Measurements from ENCODE around the gene USP47. TPM values are rescaled to one million over a fixed set of nuclear protein-coding genes. Genes with fewer than 3 reads are reported as not detected.

Gene USP47
- total RNA-seq, 1 donor from 2014 or later = 81.5 TPM

DNA sequence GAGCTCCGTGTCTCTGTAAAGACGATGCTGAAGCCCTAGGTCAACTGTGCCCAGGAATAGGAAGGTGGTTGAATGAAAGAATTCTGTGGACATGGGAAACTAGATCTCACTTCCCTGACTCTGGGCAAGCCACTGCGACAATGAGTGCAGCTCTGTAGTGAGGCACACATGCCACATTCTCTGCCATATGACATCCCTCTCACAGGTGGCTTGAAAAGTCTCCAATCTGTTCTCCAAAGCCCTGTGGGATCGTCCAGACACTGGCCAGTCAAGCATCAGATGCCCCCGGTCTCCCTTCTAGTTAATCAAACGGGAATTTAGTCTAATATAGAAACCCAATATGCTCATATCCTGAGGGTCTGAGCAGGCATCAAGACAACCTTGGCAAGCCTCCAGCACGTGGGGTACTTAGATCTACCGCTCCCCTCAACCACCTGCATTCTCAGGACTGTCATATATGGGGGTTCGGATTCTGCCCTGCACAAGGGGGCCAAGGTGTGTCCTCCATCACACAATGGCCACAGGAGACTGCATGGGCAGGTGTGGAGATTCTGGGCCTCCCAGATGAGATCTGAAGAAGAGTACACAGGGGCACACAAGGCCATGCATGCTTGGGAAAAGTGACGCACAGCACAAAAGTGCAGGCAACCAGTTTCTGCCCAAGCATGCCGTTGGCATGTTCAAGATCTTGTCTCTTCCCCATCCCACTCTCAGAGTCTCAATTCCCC, 154.7 kb downstream of the USP47 start:
- no peak for DNase-seq (ENCODE audit: low spot score, unreplicated experiment)
- Mint-ChIP-seq H3K4me1 (ENCODE audit: low read depth) (peaks cover 27% of the 10 kb centered on the region), H3K36me3 (ENCODE audit: insufficient read depth) (peaks cover 32% of the 10 kb centered on the region), H3K27ac (no peak overlapping the region), H3K9me3 (ENCODE audit: low read depth) (no peaks in the 10 kb centered on the region), H3K27me3 (no peaks in the 10 kb centered on the region), H3K4me3 (ENCODE audit: low read depth) (no peak overlapping the region)
- TF ChIP-seq, protein P1, sequence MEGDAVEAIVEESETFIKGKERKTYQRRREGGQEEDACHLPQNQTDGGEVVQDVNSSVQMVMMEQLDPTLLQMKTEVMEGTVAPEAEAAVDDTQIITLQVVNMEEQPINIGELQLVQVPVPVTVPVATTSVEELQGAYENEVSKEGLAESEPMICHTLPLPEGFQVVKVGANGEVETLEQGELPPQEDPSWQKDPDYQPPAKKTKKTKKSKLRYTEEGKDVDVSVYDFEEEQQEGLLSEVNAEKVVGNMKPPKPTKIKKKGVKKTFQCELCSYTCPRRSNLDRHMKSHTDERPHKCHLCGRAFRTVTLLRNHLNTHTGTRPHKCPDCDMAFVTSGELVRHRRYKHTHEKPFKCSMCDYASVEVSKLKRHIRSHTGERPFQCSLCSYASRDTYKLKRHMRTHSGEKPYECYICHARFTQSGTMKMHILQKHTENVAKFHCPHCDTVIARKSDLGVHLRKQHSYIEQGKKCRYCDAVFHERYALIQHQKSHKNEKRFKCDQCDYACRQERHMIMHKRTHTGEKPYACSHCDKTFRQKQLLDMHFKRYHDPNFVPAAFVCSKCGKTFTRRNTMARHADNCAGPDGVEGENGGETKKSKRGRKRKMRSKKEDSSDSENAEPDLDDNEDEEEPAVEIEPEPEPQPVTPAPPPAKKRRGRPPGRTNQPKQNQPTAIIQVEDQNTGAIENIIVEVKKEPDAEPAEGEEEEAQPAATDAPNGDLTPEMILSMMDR (IDR thresholded peaks at IDR 0.05; ENCODE audit: unreplicated experiment) = no peak

DNA sequence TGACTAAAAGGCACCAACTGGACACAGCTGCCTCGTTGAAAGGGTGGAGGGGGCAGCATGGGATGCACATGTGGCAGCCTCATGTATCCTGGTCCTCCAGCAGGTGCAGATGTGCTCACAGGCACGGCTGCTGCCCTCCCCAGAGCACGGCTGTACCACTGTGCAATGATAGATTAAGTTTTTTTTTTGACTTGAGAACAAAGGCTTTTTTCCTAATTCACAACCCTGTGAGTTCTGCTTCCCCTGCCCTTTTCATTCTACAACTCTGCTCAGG, 155.2 kb downstream of the USP47 start:
- H3K4me3 Mint-ChIP-seq (ENCODE audit: low read depth) = no peak overlapping the region
- peaks cover 32% of the 10 kb centered on the region for H3K36me3 Mint-ChIP-seq (ENCODE audit: insufficient read depth)
- H3K27ac Mint-ChIP-seq = no peak overlapping the region
- no peak for DNase-seq (ENCODE audit: low spot score, unreplicated experiment)
- no peaks in the 10 kb centered on the region for H3K27me3 Mint-ChIP-seq
- peaks cover 27% of the 10 kb centered on the region for H3K4me1 Mint-ChIP-seq (ENCODE audit: low read depth)
- no peaks in the 10 kb centered on the region for H3K9me3 Mint-ChIP-seq (ENCODE audit: low read depth)
- TF ChIP-seq, protein P1 (IDR thresholded peaks at IDR 0.05; ENCODE audit: unreplicated experiment) = no peak

DNA sequence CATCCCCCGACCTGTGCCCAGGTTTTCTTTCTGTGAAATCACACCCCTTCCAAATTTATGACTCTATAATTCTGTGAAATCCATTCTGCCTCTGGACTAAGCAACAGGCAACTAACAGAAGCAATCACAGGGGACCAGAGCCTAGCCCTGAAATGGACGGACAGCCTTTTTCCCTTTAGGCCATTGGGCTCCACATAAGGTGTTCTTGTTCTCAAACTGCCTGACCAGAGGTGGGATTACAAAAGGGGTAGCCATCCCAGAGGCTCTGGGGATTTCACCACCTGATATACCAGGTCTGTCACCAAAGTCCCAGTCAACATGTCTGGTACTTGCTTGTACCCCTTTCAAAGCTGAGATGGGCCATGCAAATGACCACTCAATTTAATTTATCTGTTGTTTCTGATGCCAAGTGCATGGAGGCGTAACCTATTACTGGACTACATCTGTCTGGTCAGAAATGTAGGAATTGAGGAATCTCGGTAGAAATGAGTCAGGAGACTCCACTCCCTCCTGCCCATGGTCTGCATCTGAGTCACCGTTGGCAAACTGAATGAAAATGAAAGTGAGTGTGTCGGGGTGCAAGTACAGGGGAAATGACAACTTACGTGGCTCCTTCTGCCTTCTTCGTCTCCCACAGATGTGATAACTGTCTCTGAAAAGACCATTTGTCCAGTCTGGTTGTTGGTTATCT, 156.5 kb downstream of the USP47 start:
- Mint-ChIP-seq H3K4me3 (ENCODE audit: low read depth) (no peak overlapping the region), H3K27ac (no peak overlapping the region), H3K36me3 (ENCODE audit: insufficient read depth) (peaks cover 35% of the 10 kb centered on the region)

DNA sequence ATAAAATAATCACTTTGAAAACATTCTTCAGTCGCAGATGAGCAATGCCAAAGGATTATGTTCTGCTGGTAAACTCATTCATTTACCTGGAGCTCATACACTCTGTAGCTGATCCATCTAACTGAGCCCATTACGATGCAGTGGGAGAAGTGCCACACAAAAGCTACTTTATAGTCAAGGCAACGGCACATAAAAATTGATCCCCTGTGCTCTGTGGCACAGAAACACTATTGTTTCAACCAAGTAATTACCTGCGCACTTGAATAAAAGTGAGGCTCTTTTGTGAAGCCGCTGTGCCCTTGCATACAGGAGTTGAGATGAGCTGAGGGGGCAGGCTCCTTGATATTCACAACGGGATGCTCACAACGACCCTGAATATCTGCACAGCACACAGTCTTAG, 159.4 kb downstream of the USP47 start:
- TF ChIP-seq, protein P1 (IDR thresholded peaks at IDR 0.05; ENCODE audit: unreplicated experiment) = no peak
- peaks cover 30% of the 10 kb centered on the region for H3K36me3 Mint-ChIP-seq (ENCODE audit: insufficient read depth)

More for the DNA sequence above, 156.5 kb downstream of the USP47 start:
- H3K27me3 Mint-ChIP-seq = no peaks in the 10 kb centered on the region
- DNase-seq (ENCODE audit: low spot score, unreplicated experiment) = no peak
- no peaks in the 10 kb centered on the region for H3K9me3 Mint-ChIP-seq (ENCODE audit: low read depth)
- TF ChIP-seq, protein P1 (IDR thresholded peaks at IDR 0.05; ENCODE audit: unreplicated experiment) = no peak
- H3K4me1 Mint-ChIP-seq (ENCODE audit: low read depth) = peaks cover 18% of the 10 kb centered on the region

DNA sequence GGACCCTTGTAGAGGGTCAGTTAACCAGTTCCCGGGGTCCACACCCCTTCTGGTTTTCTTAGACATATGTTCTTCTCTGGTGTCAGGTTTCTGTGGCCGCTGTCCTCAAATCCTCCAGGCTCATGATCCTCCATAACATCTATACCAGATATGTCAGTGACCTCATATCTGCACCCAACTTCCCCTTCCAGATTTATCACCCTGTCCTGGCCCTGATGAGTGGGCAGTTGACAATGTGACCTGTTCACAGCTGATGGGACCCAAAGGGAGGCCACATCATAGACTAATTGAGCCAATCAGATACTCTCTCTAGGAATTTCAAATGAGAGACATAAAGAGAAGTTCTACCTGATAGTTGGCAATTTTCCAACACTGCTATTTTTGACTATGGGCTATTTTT, 161.6 kb downstream of the USP47 start:
- Mint-ChIP-seq H3K4me1 (ENCODE audit: low read depth) (peaks cover 13% of the 10 kb centered on the region), H3K27ac (no peak overlapping the region), H3K36me3 (ENCODE audit: insufficient read depth) (peaks cover 18% of the 10 kb centered on the region), H3K27me3 (peaks cover 10% of the 10 kb centered on the region), H3K9me3 (ENCODE audit: low read depth) (no peaks in the 10 kb centered on the region), H3K4me3 (ENCODE audit: low read depth) (no peak overlapping the region)
- DNase-seq (ENCODE audit: low spot score, unreplicated experiment) = no peak
- TF ChIP-seq, protein P1 (IDR thresholded peaks at IDR 0.05; ENCODE audit: unreplicated experiment) = no peak

More for the DNA sequence above, 159.4 kb downstream of the USP47 start:
- Mint-ChIP-seq H3K9me3 (ENCODE audit: low read depth) (no peaks in the 10 kb centered on the region), H3K4me3 (ENCODE audit: low read depth) (no peak overlapping the region), H3K27ac (no peak overlapping the region), H3K4me1 (ENCODE audit: low read depth) (peaks cover 10% of the 10 kb centered on the region), H3K27me3 (no peaks in the 10 kb centered on the region)
- no peak for DNase-seq (ENCODE audit: low spot score, unreplicated experiment)
